ENCODE results near the gene NT5C3A. TPM values are rescaled to one million over a fixed set of nuclear protein-coding genes. Genes with fewer than 3 reads are reported as not detected.

Gene NT5C3A
- total and polyA plus RNA-seq, 9 of the 15 experiments (the other 6 are each of a cell fraction or from before 2014, with no cell fraction given): 18.6 to 60.1 (median 40.0) TPM

- no peak for TF ChIP-seq STAT6 (CRISPR knock-in tag; IDR thresholded peaks at IDR 0.05)
- no peak for TF ChIP-seq BRD4 (IDR thresholded peaks at IDR 0.05)
- TF ChIP-seq FOXK1 (CRISPR knock-in tag; IDR thresholded peaks at IDR 0.05; ENCODE audit: borderline replicate concordance): no peak
- TF ChIP-seq GATA2 (CRISPR knock-in tag; IDR thresholded peaks at IDR 0.05): no peak
- TF ChIP-seq MED1 (CRISPR knock-in tag; IDR thresholded peaks at IDR 0.05; ENCODE audit: borderline replicate concordance): no peak
- no peak for TF ChIP-seq RREB1 (CRISPR knock-in tag; IDR thresholded peaks at IDR 0.05)
- TF ChIP-seq ZNF639 (CRISPR knock-in tag; conservative IDR thresholded peaks at IDR 0.05 in 1 of 2, IDR thresholded peaks at IDR 0.05 in 1 of 2): peak in 1 of 2 experiments; percentile 97; a peak in 2 of 4 replicates
- no peak for TF ChIP-seq CREB5 (CRISPR knock-in tag; IDR thresholded peaks at IDR 0.05)
- TF ChIP-seq CAMTA2 (CRISPR knock-in tag; conservative IDR thresholded peaks at IDR 0.05): no peak
- no peak for TF ChIP-seq BRF2 (IDR thresholded peaks at IDR 0.05; ENCODE audit: borderline replicate concordance, insufficient read depth, insufficient read length)
- TF ChIP-seq EWSR1 (IDR thresholded peaks at IDR 0.05; ENCODE audit: borderline replicate concordance, low read depth, partially characterized antibody): no peak
- no peak for TF ChIP-seq SREBF2 (CRISPR knock-in tag; IDR thresholded peaks at IDR 0.05)
- peak; percentile 75 for TF ChIP-seq CTBP1 (IDR thresholded peaks at IDR 0.05; ENCODE audit: borderline replicate concordance)
- TF ChIP-seq CEBPB (tag; IDR thresholded peaks at IDR 0.05): no peak
Observed at GRCh38 chr7:33109005-33109757, 46.6 kb upstream of the NT5C3A start, which contains the start of gene RP9 (continued).
